Measurements from ENCODE around the gene YIPF2.
A peak's percentile ranks its signal among the peaks of the same experiment; 100 is the strongest.
"Not testable (repeated sequence)": the region's sequence is repeated elsewhere in the genome, so short reads cannot be mapped to it uniquely, and the experiment has no call there.

Gene YIPF2

DNA sequence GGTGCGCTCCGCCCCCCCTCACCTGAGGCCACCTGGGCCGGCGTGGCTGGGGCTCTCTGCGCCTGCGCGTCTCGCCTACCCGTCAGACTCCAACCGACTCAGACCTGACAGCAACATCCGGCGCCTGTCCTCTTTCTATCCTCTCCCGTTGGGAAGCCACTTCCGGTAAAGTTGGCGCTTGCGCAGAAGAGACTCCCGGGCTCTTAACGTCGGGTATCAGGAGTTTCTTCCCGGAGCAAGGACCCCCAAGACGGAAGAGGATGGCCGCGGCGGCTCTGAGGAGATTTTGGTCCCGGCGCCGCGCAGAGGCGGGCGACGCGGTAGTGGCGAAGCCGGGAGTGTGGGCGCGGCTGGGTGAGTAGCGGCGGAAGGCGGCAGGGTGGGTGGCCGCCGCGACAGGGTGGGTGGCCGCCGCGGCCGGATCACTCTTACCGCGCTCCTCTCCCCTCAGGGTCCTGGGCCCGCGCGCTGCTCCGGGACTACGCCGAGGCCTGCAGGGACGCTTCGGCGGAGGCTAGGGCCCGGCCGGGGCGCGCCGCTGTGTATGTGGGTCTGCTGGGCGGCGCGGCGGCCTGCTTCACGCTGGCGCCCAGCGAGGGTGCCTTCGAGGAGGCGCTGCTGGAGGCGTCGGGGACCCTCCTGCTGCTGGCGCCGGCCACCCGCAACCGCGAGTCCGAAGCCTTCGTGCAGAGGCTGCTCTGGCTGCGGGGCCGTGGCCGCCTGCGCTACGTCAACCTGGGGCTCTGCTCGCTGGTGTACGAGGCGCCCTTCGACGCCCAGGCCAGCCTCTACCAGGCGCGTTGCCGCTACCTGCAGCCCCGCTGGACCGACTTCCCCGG is at the start of gene YIPF2, which contains the start of gene TIMM29:
YIPF2 (minus strand) TSS at position 77 of the 839 bp plus-strand sequence. CDS start 229 bp downstream, outside the sequence.
TIMM29 (plus strand) TSS at position 249 of the 839 bp plus-strand sequence; CDS start at position 261, 12 bp downstream.
- DNase-seq: peak; percentile 96

DNA sequence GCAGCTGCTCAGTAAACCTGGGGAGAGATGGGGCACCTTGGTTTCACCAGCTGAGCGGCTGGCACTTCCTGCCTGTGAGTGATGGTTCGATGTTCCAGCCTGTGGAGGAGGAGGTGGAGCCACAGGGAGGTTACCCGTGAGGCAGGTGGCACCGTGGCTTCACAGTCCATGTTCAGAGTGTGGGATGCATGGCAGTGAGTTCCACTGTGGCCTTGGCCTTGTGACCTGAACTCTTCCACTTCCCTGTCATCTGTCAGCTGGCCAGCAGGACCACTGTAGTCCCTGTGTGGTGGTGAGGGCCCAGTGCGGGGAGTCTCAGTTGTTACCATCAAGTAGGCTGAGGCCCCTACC is 49.3 kb upstream of the YIPF2 start:
- no peak for DNase-seq

DNA sequence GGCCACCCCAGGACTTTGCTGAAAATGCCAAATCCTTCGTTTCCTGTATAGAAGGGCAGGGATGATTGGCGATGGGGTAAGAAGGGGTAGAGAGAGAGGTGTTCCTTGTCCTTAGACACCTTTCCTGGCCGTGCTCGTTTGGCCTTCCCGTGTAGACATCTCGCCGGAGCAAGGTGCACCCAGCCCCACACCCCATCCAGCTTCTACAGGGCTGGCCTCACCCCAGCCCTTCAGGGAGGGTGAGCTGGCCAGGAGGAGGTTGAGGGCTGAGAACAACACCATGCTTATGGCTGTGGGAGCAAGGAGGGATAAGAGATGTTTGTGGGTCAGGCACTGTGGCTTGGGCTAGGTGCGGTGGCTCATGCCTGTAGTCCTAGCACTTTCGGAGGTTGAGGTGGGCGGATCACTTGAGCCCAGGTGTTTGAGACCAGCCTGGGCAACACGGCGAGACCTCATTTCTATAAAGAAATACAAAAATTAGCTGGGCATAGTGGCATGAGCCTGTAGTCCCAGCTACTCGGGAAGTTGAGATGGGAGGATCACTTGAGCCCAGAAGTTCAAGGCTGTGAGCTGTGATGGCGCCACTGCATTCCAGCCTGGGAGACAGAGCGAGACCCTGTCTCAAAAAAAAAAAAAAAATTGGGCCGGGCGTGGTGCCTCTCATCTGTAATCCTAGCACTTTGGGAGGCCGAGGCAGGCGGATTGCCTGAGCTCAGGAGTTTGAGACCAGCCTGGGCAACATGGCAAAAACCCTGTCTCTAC is 47.9 kb upstream of the YIPF2 start:
- no peak for DNase-seq

DNA sequence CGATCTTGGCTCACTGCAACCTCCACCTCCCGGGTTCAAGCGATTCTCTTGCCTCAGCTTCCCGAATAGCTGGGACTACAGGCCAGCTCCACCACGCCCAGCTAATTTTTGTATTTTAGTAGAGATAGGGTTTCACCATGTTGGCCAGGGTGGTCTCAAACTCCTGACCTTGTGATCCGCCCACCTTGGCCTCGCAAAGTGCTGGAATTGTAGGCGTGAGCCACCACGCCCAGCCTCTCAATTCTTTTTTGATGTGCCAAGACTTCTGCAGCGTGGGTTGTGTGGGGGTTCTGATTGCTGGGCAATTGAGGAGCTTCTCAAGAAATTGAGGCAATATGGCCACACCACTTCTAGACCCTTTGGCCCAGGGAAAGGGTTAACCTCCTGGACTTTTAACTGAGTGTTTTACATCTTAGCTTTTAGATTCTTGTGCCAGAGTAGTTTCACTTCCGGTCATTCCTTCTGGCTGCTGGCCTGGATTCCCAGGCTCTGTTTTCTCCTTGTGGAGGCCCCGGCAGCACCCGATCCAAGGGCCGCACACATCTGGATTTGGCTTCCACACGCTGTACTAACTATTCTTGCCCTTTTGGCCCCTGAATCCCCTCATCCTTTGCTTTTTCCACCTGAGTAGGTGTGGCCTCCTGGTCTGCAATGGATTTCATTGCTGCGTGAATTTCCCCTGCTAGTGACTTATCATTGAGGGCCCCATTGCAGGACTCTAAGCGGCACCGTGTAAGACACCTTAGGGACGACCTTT is 47.1 kb upstream of the YIPF2 start:
- DNase-seq: no peak

DNA sequence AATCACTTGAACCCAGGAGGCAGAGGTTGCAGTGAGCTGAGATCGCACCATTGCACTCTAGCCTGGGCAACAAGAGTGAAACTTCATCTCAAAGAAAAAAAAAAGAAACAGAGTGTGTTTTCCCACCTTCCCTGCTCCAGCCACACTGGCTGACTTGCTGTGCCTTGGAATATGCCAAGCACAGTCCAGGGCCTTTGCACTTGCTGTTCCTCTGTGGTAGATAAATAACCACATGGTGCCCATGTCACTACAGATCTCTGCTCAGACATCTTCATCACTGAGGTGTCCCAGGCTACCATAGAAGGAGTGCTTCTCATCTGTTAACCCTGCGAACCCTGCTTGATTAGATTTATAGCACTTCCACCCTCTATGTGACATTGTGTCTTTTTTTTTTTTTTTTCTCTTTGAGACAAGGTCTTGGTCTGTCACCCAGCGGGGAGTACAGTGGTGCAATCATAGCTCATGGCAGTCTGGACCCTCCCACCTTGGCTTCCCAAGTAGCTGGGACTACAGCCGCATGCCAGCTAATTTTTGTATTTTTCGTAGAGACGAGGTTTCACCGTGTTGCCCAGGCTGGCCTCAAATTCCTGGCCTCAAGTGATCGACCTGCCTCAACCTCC is 42.8 kb upstream of the YIPF2 start:
- DNase-seq: no peak

DNA sequence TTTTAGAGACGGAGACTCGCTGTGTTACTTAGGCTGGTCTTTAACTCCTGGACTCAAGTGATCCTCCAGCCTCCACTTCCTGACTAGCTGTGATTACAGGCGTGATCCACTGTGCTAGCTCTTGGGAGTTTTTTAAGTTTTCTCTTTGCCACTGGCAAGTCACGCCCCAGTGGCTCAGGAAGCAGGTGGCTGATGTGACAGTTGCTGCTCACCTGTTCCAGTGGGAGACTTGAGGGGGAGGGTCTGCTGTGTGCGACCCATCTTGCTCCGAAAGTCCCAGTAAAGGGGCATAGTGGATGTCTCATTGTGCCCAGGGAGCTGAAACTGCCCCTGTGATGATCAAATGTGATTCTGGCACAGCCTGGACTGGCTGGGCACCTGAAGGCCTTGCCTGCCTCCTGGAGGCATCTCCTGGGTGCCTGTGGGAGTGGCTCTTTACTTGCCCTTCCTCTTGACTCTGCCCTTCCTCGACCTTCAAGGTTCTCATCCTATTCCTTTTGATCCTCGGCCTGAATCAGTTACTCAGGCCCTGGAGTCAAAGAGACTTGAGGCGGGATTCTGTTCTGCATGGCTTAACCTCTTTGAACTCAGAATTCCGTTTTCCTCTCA is 40.2 kb upstream of the YIPF2 start:
- no peak for DNase-seq

DNA sequence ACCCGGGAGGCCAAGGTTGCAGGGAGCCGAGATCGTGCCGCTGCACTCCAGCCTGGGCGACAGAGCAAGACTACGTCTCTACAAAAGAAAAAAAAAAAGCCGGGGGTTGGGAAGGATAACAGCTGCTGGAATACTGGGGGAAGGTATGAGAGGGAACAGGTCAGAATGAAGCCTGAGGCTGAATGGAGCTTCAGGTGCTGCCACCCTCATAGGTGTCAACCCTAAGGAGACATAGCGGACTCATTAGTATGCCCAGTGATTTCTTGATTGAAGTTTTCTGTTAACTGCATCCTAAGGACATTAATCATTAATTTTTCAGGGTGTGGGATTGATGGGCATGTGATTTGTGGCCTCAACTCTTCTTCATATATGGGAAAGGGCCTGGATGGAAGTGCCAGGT is 38.4 kb upstream of the YIPF2 start:
- no peak for DNase-seq

DNA sequence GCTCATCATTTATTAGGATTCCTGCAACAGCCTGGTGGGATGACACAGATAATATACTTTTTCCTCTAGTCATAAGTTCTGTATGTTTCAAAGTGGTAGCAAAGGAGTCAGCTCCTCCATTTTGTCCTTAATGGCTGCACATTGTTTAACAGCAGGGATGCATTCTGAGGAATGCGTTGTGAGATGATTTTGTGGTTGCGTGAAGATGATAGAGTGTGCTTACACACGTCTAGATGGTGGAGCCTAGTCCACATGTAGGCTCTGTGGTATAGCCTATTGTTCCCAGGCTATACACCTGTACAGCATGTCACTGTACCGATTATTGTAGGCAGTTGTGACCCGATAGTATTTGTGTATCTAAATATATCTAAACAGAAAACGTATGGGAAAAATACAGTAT is 37.0 kb upstream of the YIPF2 start:
- no peak for DNase-seq

DNA sequence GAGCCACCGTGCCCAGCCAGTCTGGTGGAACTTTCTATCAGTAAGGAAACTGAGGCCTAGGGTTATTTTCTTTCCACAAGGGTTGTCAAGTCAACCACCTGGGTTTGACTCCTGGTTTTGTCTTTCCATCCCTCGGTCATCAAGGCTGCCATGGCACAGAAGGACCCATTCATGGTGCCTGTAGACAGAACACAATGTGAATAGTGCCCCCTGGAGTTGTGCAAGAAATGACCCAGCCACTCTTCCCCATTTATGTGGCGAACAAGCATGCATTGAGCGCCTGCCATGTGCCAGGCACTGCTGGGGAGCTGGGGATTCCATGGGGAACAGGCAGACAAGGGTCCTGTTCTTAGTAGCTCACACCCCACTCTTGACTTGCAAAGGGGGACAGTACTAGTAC is 36.5 kb upstream of the YIPF2 start:
- DNase-seq: no peak

DNA sequence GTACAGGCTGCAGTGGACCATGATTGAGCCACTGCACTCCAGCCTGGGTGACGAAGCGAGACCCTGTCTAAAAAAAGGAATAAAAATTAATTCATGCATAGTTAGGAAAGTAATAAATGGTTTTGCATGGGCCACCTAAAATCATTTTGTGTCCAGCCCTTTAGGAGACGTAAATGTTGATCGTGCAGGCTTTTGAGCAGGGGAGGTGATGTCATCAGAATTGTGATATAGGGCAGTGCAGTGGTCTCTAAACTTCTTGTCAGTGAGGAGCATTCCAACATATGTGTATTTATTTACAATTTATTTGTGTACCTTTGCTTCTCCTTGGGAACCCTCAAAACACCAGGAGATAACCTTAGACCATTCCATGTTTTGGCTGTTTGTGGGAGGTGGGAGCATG is 35.4 kb upstream of the YIPF2 start:
- no peak for DNase-seq

DNA sequence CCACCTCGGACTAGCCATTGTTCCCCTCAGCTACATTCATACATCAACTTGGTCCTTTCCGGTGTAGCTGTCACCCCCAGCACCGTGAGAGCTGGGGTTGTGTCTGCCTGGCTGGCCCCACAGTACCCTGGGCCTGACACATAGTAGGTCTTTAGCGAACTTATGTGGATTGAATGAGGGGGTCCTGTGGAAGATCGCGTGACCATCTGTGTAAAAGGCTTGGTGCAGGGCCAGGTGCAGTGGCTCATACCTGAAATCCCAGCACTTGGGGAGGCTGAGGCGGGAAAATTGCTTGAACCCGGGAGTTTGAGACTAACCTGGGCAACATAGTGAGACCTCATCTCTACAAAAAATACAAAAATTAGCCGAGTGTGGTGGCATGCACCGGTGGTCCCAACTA is 34.4 kb upstream of the YIPF2 start:
- DNase-seq: peak in 1 of 2 experiments; percentile 27

DNA sequence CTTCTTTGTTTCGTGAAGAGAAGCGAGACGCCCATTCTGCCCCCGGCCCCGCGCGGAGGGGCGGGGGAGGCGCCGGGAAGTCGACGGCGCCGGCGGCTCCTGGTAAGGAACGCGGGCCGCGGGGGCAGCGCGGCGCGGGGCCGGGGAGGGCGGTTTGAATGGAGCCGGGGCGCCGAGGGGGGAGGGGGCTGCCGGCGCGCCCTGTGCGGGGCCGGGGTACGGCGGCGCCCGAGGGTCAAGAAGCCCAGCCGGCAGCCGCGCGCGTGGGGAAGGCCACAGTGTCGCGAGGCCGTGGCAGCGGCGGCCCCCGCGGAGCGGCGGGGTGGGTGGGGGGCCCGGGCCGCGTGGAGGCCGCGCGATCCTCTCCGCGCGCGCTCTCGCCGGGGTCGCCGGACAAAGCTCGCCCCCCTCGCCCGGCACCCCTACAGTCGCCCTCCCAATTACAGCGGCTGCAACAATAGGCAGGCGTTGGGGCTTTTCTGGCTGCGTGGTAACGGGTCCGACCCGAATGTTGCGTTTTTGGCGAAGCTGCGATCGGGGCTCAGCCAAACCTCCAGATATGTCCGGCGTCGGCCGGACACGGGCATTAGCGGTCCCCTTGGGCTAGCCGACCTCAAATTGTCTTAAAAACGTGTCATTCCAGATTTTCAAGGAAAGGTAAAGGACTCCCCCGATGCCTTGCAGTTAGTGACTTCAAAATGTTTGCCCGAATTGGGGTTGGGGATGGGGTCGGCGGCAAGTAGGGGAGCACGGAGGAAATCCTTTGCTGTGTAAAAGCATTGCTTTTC is 32.8 kb upstream of the YIPF2 start:
- DNase-seq: peak in 1 of 2 experiments; percentile 64

DNA sequence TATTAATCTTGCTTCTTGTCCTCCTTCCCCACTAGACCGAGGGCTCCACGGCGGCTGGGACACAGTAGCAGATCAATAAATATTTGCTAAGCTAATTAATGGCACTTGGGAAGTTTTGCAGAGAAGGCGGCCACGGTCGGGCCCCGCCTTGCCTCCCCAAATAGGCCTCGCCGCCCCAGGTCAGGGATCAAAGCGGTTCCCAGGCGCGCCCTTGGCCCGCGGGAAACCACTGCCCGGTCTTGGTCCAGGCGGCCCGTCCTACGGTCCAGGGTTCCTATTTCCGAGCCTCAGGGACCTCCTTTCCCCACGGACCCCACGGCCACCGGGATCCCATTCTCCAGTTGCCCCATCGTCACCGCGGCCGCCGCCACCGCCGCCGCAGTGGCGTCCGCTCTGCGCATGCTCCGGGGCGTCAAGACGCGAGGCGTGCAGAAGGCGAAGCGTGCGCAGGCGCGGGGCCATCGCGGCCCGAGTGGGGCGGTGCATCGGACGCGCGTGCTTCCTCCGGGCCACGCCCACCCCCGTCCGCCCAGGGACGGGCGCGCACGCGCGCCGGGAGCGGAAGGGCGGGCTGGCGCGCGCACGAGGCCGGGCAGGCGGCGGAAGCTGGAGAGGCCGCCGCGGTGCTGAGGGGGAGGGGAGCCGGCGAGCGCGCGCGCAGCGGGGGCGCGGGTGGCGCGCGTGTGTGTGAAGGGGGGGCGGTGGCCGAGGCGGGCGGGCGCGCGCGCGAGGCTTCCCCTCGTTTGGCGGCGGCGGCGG is 32.1 kb upstream of the YIPF2 start, which contains the start of gene SMARCA4:
SMARCA4 (plus strand) TSS at position 717 of the 759 bp plus-strand sequence. CDS start 23,122 bp downstream, outside the sequence.
- peak; percentile 97 to 99 for DNase-seq

DNA sequence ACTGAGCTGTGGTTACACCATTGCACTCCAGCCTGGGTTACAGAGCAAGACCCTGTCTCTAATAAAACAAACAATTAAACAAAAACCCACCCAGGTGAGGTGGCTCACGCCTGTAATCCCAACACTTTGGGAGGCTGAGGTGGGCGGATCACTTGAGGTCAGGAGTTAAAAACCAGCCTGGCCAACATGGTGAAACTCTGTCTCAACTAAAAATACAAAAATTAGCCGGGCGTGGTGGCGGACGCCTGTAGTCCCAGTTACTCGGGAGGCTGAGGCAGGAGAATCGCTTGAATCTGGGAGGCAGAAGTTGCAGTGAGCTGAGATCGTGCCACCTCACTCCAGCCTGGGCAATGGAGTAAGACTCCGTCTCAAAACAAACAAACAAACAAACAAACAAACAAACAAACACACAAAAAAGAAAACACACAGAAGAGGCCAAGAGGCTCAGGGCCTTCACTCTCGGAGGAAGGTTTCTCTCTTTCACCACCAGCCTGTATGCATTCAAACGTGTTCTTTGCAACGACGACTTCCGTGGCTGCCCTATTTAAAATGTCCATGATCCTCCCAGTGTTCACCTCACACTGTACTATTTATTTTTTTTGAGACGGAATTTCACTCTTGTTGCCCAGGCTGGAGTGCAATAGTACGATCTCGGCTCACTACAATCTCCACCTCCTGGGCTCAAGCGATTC is 31.0 kb upstream of the YIPF2 start:
- not testable (repeated sequence) for DNase-seq

DNA sequence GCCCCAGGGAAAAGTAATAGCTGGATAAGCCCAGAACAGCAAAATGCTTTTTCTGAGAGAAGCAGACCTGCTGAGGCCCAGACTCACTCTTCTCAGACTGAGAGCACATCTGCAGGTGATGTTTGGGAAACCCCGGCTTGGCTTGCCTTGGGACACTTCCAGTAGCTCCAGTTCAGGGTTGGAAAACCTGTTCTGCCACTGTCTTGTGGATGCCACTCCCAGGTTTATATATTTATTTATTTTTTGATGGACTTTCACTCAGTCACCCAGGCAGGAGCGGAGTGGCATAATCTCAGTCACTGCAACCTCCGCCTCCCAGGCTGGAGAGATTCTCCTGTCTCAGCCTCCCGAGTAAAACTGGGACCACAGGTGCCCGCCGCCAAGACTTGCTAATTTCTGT is 24.4 kb upstream of the YIPF2 start:
- DNase-seq: no peak

DNA sequence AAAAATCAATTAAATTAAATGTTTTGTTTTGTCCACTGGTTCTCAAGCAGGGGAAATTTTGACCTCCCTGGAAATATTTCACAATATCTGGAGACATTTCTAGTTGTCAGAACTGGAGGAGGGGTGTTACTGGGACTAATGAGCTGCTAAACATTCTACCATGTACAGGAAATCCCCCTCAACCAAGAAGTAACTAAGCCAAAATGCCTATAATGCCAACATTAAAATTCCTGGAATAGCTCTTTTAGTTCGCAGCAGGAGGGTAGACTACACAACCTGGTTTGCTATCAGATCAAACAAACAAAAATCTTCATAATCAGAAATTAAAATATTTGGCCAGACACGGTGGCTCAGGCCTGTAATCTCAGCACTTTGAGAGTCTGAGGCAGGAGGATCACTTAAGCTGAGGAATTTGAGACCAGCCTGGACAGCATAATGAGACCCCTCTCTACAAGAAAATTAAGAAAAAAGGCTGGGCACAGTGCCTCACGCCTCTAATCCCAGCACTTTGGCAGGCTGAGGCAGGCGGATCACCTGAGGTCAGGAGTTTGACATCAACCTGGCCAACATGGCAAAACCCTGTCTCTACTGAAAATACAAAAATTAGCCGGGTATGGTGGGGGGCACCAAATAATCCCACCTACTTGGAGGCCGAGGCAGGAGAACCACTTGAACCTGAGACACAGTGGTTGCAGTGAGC is 18.7 kb upstream of the YIPF2 start:
- no peak for DNase-seq

DNA sequence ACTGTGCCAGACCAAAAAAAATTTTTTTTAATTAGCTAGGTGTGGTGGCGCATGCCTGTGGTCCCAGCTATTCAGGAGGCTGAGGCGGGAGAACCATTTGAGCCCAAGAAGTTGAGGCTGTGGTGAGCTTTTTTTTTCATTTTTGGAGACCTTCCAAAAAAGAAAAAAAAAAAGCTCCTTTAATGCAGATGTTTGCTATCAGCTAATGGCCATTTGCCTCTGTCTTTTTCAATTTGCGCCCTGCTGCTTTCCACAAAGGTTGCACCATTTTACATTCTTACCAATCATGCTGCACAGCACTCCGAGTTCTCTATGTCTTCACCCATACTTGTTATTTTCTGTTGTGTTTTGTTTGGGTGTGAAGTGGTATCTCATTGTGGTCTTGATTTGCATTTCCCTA is 16.8 kb upstream of the YIPF2 start:
- no peak for DNase-seq

DNA sequence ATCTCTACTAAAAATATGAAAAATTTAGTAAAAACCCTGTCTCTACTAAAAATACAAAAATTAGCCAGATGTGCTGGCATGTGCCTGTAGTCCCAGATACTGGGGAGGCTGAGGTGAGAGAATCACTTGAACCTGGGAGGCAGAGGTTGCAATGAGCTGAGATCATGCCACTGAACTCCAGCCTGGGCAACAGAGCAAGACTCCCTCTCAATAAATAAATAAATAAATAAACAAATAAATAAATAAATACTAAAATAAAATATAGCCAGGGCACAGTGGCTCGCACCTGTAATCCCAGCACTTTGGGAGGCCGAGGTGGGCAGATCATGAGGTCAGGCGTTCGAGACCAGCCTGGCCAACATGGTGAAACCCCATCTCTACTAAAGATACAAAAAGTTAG is 15.0 kb upstream of the YIPF2 start:
- DNase-seq: not testable (repeated sequence)

DNA sequence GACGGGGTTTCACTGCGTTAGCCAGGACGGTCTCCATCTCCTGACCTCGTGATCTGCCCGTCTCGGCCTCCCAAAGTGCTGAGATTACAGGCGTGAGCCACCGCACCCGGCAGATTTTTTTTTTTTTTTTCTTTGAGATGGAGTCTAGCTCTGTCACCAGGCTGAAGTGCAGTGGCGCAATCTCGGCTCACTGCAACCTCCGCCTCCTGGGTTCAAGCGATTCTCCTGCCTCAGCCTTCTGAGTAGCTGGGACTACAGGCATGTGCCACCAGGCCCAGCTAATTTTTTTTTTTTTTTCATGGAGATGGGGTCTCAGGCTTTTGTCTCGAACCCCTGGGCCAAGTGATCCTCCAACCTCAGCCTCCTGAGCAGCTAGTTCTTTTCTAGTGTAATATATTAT is 13.2 kb upstream of the YIPF2 start:
- not testable (repeated sequence) for DNase-seq

All from activated T-cell treated with anti-CD3 and anti-CD28 coated beads, Interleukin-2, amount 50 U/mL, for 48 hours (primary cell).